GM19455 (cell line): ENCODE data around the gene LYPD3.
"Not testable (repeated sequence)": the region's sequence is repeated elsewhere in the genome, so short reads cannot be mapped to it uniquely, and the experiment has no call there.

Experiments
- ATAC-seq: cut with Tn5 transposase; IDR thresholded peaks from one replicate; pipeline ENCODE4 v1.9.1; 2021; ENCODE audit not compliant: unreplicated experiment

LYPD3 gene

DNA sequence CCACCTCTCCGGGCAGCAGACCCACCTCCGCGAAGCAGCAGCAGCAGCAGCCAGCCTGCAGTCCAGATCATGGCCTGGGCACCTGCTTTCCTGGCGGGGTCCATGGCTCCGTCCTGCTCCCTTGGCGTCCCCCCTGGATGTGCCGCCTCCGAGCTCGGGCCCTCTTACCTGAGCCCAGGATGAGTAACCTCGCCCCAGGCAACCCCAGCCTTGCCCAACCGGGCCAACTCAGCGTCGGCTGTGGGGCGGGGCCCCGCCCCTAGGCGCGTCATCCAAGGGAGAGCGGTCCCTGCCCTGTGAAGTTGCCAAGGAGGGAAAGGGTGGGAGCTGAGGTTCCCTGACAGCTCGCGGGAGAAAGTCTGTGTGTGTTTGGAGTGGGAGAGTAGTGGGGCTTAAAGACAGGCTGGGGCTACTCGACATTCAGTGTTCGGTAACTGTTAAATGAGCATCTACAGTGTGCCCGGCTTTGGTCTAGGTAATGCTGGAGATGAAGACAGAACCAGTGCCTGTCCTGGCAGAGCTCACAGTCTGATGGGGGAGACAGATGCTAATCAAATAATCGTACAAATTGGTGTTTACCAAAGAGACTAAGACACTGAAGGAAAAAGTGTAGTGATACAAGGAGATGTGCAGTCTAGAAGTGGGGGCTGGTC is at the start of gene LYPD3:
Gene LYPD3 (minus strand): TSS at position 141 of the 653 bp plus-strand sequence. CDS start 37 bp downstream, at position 104.
- ATAC-seq: no peak

DNA sequence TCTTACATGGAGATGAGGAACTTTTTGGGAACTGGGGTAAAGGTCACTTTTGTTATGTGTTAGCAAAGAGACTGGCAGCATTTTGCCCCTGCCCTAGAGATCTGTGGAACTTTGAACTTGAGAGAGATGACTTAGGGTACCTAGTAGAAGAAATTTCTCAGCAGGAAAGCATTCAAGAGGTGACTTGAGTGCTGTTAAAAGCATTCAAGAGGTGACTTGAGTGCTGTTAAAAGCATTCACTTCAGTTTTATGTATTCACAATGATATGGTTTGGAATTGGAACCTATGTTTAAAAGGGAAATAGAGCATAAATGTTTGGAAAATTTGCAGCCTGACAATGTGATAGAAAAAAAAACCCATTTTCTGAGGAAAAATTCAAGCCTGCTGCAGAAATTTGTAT is 47.0 kb upstream of the LYPD3 start:
- not testable (repeated sequence) for ATAC-seq

DNA sequence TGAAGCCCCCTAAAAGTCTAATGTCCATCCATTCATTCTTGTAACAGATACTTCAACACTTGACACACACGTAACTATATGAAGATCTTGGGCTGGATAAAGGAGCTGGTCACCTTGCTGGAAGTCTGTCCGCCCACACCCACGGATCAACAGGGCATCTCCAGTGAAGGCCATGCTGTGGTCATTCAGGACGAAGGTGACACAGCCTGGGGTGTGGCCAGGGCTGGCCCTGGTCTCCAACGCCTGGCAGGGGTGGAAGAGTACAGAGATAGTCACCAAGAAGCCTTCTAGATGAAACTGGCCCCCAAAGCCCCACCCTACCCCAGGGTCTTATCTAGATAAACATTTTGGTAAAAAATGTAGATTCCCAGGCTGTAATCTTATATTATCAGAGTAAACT is 45.9 kb upstream of the LYPD3 start:
- no peak for ATAC-seq

DNA sequence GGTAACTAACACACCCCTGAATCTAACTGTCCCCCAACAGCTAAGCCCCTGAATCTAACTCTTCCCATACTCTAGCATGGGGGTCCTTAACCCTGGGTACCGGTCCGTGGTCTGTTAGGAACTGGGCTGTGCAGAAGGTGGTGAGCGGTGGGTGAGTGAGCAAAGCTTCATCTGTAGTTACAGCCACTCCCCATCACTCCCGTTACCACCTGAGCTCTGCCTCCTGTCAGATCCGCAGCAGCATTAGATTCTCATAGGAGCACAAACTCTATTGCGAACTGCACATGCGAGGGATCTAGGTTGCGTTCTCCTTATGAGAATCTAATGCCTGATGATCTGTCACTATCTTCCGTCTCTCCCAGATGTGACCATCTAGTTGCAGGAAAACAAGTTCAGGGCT is 45.3 kb upstream of the LYPD3 start:
- ATAC-seq: no peak

DNA sequence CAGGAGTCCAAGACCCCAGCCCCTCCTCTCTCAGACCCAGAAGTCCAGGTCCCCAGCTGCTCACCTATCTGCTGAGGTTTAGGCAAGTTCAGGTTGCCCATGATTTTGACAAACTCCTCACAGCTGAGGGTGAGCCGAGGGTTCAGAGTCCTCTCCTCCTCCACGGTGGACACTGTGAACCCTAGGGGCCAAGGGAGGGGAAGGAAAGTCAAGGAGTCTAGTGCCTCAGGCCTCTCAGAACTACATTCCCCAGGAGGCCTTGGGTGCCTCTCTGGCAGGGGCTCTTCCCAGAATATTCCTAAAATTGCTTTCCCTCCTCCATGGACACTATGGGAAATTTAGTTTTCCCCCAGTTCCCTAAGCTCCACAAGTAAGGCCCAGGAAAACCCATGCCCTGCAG is 42.5 kb upstream of the LYPD3 start:
- no peak for ATAC-seq

DNA sequence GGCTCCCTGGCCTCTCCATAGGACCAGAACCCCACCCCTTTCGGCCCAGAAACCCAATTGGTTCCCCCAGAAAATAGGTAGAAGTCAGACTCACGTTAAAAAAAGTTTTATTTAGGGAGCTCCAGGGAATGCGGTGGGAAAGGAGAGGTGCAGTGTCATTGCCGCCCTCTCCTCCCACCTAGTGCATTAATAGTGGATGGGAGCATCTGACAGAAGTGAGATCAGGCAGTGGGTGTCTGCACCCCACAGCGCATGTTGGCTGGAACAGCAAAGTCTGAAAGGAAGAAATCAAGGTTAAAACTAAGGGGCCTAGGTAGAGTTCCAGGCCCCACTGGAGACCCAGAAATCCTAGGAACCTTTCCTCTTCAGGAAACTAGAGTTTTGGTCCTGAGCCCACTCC is 41.2 kb upstream of the LYPD3 start:
- no peak for ATAC-seq

DNA sequence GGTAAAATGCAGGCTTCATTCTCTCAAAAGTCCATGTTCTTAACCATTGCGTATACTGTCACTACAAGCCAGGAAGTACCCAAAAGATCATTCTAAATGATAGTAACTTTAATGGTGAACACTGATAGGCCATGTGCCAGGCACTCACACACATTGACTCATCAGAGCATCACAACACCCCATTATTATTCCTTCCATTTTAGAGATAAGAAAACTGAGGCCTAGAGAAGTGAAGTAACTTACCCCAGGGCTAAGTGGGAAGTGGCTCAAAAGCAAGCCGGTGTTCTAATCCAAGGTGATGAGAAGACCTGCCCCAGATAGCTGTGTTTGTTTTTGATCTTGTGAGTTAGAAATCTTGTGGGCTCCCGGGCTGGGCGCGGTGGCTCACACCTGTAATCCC is 40.5 kb upstream of the LYPD3 start:
- ATAC-seq: no peak

DNA sequence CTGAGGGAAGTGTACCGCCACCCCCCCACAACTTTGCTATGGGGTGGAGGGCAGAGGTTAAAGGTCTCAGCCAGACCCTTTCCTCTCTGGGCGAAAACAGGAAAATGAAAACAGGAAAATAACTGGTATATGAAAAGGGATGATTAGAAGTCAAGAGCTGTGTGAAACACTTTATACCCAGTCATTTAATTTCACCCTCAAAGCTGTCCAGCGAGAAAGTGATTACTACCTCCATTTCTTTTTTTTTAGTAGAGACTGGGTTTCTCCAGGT is 39.7 kb upstream of the LYPD3 start:
- ATAC-seq: no peak

DNA sequence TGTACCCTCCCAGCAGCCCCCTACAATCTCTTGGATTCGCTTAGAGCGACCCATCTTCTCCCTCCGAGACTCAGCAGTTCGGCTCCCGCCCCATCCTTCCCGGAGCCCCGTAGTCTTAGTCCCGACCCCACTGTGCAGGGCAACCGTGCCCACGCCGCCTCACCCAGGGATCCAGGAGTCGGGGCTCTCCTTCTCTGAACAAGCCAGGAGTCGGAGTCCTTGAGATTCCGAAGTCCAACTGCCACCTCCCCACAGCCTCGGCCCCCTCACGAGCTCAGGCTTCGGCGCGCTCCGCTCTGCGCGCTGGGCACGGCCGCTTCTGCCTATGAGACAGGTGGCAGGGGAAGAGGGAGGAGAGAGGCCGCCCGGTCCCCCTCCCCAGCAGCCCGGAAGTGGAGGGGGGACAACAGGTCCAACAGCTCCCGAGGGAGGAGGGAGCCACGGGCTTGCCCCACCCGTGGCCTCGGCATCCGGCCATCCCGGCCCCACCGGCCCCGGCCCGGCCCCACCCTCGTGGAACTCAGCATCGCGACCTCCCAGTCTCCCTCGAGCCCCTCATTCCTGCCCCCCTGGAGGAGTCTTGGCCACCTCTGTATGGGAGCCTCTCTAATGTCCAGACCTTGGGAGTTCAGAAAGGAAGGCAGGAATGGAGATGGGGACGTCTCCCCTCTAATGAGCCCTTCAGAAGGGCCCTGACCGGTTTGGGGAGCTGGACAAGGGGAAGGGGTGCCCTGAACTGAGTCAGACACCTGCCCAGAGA is 39.2 kb upstream of the LYPD3 start, which contains the start of gene PHLDB3:
Gene PHLDB3 (minus strand): TSS at position 321 of the 760 bp plus-strand sequence. CDS start 628 bp downstream, outside the sequence.
- ATAC-seq: peak; percentile 34

DNA sequence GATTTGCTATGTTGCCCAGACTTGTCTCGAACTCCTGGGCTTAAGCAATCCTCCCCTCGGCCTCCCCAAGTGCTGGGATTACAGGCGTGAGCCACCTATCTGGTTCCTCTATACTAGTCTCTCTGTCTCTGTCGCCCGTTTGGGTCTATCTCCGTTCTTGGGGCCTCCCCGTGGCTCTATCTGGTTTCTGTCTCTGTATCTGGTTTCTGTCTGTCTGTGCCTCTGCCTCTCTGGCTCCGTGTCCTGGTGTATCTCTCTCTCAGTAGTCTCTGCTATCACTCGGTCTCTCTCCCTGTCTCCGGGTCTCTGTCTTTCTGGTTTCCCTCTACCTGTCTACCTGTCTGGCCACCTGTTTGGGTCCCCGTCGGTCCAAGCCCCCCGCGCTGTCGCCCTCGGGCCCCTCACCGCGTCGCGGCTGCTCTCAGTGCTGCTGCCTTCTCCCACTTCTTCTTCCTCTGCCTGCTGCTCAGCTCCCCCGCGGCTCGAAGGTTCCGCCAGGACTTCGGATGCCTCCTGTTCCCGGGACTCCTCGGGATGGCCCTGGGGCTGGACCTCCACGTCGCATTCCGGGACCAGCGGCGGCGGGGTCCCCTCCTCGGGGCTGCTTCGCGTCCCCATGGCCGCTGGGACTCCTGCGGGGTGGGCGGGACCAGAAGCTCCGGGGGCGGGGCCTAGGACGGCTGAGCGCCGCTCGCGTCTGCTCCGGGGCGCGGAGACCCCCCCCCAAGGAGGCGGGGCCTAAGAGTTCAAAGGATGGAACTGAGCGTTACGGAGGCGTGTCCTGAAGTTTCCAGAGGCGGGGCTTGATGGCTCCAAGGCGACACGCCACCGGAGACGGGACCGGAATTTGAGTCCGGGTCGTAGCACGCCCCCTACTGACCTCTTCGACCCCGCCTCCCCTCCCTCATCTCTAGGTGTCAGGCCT is 38.4 kb upstream of the LYPD3 start:
- peak; percentile 82 for ATAC-seq

DNA sequence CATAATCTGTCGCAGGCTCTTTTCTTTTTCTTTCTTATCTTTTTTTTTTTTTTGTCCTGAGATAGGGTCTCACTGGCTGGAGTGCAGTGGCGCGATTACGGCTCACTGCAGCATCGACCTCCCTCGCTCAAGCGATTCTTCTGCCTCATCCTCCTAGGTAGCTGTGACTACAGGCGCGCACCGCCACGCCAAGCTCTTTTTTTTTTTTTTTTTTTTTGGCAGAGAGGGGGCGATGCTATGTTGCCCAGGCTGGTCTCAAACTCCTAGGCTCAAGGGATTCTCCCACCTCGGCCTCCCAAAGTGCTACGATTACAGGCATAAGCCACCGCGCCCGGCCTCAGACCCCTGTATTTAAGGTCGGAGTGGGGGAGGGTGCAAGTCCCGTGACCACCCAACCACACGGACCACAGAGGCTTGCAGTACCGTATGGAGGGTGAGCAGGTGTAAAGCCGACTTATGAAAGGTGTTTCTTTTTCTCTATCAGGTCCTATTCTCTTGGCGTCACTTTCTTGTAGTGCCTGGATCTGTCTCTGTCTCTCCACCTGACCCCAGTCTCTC is 37.1 kb upstream of the LYPD3 start:
- ATAC-seq: no peak

DNA sequence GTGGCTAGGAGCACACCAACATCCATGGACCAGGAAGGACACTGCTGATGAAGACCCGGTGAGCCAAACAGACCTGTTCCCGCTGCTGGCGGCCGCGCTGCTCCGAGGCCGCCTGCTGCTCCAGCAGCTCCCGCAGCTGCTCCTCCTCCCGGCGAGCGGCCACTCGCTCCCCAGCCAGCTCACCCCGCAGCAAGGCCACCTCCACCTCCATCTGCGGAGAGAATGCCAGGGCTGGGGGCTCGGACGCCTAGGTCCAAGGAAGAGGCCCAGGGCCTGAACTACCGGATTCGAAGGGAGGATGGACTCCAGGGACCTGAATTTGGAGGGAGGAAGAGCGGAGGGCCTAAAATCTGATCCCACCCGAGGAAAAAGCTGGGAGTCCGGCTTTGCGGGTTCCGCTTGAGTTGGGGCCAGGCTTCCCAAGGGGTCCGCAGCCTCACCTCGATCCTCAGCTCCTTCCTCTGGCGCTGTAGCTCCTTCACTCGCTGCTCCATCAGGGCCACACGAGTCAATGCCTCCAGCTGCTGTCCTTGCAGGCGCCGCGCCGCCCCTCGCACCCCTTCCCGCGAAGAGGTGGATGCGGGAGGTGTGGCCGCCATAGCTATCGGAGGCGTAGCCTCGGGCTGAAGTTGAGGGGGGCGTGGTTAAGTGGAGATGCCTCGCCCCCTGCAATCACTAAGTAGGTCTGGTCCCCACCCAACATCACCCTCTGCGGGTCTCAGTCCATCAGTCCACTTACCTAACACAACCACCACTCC is 36.4 kb upstream of the LYPD3 start:
- ATAC-seq: no peak

DNA sequence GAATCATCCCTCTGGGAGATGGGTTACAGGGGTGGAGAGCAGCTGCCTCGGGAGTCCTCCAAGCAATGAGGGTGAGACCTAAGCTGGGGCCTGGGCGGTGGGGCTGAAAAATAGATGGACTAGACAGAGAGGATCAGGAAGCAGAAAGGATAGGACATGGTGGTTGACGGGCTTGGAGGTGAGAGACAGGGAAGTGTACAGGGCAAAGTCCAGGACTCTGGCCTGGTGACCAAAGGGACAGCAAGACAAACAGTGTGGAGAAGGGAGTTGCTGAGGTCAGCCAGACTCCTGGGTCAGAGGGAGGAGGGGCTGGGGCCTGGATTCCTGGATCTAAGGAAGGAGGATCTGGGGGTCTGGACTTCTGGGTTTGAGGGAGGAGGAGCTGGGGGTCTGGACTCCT is 33.6 kb upstream of the LYPD3 start:
- no peak for ATAC-seq

DNA sequence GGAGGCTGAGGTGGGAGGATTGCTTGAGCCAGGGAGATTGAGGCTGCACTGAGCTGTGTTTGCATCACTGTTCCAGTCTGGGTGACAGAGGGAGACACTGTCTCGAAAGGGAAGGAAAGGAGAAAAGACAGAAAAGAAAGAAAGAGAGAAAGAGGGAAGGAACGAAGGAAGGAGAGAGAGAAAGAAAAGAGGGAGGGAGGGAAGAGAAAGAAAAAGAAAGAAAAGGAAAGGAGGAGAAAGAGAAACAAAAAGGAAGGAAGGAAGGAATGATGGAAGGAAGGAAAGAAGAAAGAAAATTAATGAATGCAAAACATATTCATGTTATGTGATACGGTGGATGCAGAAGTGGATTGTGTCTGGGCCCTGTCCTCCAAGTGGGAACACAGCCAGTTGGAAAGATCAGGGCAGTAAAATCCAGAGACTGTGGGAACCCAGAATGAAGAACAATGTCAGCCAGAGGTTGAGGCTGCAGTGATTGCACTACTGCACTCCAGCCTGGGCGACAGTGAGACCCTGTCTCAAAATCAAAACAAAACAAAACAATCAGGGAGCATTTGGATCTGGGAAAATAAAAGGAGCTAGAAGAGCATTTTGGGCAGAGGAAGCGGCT is 32.9 kb upstream of the LYPD3 start:
- ATAC-seq: no peak

DNA sequence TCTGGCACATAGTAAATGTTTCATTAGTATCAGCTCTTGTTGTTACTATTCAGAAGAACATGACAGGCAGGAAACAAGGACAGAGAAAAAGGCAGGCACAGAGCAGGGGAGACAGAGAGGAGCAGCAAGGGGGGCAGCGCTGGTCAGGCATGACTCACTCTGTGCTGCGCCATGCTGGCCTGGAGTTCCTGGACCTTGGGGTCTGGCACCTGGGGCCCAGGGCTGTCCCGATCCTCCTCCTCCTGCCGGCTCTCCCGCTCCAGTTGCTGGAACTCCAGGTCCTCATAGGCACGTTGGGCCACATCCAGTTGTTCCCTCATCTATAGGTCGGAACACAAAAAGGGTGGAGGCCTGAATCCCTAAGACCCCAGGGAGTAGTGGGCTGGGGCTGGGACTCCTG is 31.6 kb upstream of the LYPD3 start:
- no peak for ATAC-seq

DNA sequence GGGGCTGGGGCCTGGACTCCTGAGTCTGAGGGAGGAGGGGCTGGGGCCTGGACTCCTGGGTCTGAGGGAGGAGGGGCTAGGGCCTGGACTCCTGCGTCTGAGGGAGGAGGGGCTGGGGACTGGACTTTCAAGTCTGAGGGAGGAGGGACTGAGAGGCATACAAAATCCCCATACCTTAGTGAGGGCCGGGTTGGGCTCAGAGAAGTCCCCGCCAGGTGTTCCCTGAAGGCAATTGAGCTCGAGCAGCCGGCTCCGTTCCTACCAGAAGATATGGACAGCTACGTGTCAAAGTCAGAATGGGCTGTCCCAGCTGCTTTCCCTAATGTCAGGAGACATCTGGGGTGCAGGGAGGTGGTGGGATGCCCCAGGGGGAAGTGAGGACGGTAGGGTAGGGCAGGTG is 29.7 kb upstream of the LYPD3 start:
- no peak for ATAC-seq

DNA sequence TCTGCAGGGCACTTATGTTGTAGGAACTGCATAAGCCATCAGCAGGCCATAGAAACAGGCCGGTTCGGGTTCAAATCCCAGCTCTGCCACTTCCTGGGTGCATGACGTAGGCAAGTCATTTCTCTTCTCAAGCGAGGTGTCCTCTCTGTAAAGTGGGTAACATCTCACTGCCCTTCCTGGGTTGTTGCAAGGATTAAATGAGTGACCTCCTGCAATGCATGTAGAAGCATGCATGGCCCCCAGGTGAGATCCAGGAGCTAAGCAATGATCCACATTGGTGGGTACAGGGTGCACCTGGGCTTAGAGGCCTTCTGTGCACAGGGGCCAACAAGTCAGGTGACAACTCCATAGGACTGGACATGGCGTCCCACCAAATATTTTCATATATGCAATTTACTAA is 25.4 kb upstream of the LYPD3 start:
- ATAC-seq: no peak

DNA sequence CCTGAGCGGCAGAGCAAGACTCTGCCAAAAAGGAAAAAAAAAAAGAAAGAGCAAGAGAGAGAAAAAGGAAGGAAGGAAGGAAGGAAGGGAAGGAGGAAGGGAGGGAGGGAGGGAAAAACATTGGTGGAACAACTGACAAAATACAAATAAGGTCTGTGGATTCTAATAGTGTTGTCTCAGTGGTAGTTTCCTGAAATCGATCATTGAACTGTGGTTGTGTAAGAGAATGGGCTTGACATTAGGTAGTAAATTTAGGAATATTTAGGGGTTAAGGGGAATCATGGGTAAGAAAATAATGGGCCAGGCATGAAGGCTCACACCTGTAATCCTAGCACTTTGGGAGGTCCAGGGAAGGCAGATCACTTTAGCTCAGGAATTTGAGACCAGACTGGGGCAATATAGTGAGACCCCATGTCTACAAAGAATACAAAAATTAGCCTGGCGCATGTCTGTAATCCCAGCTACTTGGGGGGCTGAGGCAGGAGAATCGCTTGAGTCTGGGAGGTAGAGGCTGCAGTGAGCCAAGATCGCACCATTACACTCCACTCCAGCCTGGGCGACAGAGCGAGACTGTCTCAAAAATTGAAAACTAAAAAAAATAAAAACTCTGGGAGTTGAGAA is 24.7 kb upstream of the LYPD3 start:
- no peak for ATAC-seq

DNA sequence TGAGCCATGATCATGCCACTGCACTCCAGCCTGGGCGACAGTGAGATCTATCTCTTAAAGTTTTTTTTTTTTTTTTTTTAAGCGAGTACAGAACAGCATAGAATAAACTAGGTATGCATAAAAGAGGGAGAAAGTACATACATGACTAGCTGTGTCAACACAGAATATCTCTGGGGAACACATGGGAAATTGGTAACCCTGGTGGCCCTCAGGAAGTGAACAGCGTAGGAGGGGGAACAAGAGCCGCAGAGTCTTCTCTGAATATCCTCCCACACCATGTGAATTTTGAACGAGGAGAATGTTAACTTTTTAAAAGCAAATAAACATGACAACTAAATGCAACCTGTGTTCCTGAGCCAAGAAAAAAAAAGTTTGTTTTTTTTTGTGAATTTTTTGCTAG is 23.9 kb upstream of the LYPD3 start:
- ATAC-seq: no peak

DNA sequence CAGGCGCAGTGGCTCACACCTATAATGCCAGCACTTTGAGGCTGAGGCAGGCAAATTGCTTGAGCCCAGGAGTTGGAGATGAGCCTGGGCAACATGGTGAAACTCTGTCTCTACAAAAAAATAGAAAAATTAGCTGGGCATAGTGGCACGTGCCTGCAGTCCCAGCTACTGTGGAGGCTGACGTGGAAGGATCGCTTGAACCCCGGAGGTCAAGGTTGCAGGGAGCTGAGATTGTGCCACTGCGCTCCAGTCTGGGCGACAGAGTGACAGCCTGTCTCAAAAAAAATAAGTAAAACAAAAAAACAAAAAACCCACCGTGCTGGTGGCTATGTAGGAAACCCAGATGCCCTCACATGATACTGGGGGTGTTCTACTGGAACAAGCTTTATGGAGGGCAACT is 22.8 kb upstream of the LYPD3 start:
- ATAC-seq: no peak
